GM21825 (cell line): ENCODE data around the gene RTL5.

ENCODE experiments used
- ATAC-seq: cut with Tn5 transposase; IDR thresholded peaks from one replicate; pipeline ENCODE4 v1.9.1; 2021; ENCODE audit warnings: mild to moderate bottlenecking, moderate library complexity; ENCODE audit not compliant: unreplicated experiment

The RTL5 gene

DNA sequence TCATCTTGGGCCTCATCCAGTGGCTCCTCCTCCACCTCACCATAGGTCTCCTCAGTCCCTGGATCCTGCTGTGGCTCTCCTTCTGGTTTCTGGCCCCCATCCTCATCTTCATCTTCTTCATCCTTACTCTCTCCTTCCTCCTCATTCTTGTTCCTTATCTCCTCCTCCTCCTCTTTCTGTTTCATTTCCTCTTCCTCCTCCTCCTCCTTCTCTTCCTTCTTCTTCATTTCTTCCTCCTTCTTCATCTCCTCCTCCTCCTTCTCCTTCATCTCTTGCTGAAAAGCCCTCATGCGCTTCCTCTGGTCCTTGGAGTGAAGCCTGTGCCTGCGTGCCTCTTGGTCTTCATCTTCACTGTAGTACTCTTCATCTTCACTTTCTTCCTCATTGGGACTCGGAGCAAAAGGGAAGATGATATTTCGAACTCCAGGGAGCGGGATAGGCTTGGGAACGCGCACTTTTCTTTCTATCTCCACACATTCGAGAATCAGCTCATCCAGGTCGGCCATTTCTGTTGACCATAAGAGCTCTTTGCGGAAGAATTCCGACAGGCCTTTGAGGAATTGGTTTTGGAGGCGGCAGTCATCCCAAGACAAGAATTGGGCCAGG, 1.5 kb downstream of the RTL5 start:
- ATAC-seq: no peak

DNA sequence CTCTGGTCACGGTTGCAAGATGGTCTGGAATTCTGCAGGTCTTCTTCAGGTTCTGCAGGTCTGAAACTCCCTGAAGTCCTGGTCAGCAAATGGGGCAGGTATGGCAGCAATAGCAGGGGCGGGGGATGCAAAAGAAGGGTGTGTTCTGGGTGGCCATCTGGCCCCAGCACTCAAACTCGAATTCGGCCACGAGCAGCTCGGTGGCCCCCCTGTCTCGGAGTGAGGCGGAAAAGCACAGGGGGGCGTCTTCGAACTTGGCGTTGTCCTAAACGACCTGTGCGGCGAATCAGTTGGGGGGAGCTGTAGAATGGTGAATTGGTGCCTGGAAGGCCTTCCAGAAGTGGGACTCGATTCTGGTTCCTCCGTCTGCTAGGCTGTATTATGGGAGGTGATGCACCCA, 2.1 kb downstream of the RTL5 start:
- ATAC-seq: no peak

DNA sequence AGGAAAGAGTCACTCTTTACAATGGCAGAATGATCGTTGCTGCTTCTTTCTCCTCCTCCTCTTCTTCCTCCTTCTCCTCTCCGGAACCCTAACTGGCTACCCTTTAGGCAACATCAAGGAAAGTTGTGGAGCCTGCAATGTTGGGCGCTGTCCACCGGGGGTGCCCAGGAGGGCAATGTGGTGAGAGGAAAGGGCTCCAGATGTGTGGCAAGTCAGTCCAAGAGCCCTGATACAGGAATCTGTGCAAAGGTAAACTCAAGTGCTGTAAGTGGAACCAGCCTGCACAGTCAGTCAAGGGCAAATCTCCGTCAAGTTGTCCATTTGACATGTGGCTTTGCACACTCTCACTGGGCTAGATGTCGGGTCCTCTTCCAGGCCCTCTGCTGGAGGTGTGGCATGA, 2.8 kb downstream of the RTL5 start:
- ATAC-seq: no peak

DNA sequence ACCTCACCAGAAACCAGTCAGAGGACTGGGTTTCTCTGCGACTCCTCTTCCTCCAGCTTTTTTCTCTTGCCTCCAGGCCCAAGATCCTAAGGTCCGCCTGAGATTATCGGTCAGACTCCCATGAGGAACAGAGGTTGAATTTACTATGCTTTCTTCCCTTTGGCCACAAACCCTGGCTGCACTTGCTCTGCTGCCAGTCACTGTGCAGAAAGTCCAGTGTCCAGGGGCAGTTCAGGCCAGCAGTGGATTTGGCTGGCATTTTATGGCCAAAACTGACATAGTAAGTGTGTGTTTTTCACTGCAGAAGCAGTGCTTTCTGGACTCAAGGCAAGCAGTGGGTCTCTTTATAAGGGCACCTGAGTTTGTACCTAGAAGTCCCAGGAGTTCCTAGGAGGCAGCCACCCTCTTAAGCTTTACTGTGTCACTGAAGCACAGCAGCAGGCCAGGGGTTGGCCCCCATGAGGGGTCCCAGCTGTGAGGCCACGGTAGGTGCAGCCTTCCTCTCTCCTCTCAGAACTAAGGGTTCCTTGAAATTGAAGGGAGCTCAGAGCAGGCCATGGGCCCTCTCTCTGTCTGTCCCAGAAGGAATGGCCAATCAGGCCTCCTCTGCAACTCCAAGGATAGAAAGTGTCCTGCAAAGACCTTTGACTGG, 3.4 kb downstream of the RTL5 start:
- ATAC-seq: no peak

DNA sequence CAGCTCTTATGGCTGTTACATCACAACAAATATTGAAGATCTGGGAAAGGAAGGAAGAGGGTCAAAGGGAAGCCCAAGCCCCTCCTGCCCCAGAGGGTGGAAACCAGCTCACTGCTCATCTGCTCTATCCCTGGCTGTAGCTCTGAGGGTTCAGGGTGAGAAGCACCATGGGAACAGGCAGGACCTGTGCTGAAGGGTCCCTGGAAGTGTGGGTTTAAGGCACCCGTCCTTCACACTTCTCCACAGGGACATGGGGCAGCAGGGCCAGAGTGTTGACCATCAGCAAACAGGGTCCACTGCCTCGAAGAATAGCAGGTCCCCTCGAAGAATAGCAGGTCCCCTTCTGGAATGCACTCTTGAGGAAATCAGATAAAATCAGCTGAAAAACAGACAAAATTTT, 4.4 kb downstream of the RTL5 start:
- ATAC-seq: no peak

DNA sequence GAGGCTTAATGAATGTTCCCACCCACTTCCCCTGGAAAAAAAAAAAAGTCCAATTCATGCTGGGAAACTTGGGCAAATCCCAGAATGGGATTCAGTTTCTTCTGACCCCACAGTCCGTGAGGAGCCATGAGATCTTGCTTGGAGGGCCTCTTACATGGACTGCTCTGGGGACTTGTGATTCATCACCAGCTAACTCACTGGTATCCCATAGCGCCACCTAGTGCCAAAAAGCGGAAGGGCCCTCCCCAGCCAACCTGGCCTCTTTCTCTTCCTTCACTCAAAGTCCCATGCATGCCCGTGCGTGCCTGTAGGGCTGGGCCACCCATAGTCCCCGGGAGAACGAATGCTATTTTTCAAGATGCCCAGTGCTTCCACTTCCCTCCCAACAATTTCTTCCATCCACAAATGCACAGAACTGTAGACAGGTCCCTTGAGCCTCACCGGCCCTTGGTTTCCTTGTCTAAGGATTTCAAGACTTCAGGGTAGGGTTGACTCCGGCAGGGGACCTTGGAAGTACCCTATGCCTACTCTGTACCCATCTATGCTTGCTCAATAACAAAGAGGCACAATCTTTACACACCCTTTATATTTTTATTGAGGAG, 5.1 kb downstream of the RTL5 start:
- peak; percentile 70 for ATAC-seq

DNA sequence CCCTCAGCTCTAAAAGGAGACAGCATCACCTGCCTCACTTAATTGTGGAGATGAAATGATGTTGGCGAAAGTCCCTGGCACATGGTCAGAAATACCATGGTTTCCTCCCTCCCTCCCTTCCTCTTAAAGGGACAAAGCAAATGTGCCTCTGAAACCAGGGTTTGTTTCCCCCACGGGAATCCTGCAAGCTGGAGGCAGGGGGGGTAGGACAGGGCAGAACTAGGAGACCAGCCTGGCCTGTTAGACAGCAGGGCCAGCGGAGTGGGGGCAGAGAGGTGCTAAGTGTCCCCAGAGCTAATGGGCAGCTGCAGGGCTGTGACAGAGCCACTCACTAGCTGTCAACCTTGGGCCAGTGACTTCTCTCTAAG, 5.7 kb downstream of the RTL5 start:
- ATAC-seq: no peak

DNA sequence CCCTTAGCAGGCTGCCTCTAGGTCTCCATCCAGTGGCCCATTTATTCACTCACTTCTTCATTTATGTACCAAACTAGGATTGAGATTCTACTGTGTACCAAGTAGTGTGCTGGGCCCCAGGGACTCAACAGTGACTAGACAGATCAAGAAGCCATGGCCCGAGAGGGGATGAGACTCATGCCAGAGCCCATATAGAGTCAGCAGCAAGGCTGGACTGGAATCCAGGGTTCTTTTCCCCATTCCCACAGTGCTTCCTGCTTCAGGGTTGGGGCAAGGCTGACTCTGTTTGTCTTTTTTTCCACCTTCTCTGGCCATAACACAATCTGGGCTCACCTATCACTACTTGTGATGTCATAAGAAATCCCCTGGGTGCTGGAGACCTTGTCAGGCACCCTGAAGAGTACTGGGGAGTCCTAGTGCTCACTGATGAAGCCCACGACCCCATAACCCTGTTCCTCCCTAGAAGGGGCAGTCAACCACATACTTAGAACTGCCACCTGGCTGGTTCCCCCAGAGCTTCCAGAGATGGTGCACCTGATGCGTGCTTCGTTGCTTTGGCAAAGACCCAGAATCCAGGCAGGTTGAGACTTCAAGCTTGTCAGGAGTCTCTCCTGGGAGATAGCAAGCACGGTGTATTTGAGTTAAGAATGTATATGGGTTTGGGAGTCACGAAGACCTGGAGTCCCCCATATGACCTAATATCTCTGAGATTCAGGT, 6.2 kb downstream of the RTL5 start:
- no peak for ATAC-seq

DNA sequence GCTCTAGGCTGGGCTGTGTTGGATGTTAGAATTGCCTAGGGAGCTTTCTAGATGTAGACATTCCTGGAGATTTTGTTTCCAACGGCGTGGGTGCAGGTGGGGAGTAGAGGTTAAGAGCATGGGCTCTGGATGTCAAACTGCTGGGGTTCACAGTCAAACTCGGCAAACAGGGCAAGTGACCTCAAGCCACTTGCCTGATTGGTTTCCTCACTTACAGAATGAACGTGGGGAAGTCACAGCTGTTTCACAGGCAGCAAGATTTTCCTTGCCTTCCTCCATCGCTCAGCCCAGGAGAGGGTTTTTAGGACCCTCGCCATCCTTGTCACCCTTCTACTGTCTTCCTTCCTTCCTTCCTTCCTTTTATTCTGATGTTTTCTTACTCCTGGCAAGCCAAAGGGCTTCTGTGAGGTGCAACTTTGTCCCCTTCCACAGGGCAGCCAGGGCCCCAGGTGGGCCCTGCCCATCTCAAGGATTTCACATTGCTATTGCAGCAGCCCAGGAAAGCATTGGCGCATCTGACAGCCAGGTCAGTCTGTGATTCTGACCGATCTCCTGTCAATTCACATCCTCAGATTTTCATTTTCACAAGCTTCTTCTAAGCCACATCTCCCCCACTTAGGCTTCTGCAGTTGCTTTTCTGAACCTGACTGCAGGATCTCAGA, 7.0 kb downstream of the RTL5 start:
- no peak for ATAC-seq

DNA sequence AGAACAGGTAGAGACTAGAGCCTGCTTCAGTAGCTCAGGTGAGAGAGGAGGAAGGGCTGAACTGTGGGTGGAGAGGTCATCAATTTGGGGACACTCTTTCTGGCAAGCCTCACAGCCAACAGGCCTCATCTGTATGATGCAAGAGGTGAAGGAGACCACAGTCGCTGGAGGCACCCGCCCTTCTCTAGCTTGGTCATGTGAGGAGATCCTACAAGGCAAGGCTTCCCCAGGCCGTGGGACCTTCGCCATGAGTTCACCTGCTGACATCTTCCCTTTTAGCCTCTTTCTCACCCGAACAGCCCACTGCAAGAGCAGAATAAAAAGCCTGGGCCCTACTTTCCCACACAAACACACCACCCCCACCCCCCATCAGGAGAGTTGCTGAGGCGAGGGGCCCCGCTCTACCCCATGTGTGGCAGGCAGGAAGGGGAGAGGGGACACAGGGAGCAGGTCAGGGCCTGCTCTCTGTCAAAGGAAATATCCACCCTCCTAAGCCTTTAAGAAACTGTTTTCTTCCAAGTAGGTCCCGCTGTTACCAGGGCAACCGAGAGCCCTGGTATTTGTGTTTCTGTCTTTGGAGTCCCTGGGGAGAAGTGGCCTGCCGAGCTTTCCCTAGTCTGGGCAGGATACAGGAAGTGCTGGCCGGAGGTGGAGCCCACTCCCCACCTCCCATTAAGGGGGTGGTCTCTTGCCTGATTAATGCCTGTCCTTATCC, 8.1 kb downstream of the RTL5 start:
- no peak for ATAC-seq

DNA sequence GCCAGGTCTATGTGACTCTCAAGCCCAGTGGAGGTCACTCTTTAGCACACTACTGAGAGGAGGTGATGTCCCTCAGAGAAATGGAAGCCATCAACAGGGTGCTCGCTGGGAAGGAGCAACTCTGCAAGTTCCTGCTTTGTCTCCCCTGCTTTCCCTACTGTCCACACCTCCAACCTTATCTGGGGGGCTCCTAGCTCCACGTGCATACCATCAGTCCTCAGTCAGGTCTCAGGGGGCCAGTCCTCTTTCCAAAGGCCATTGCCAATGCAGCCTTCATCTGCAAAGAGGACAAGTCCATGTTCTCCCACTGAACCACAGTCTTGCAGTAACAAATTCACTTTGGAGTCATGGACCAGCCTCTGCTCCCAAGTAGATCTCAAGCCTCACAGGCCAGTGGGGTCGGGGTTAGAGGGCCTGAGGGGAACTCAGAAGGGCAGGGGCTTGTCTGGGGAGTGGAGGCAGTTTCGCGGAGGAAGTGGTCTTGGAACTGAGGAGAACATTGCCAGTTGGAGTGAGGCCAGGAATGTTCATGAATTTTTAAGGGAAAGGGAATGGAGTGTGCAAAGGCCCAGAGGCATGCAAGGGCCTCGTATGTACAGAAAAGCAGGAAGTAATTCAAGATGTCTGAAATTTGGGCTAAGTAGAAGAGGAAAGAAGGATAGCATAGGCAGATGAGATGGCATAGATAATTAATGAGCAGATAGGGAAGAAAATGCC, 8.9 kb downstream of the RTL5 start:
- ATAC-seq: no peak

DNA sequence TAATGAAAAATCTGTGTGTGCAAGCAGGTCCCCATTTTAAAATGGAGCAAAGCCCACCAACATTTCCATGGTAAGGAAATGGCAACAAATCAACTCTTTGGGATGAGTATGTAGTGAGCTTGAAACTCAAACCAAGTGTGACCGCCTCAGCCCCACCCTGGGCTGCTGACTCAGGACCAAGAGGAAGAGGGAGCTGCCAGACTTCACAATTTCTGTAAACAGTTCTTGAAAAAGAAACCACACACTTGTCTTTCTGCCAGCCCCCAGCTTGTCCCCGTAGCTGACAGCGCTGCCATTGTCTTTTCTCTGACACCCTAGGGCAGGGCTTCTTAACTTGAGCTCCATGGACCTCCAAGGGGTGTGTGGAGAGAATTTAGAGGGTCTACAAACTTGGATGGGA, 10.3 kb downstream of the RTL5 start:
- no peak for ATAC-seq

DNA sequence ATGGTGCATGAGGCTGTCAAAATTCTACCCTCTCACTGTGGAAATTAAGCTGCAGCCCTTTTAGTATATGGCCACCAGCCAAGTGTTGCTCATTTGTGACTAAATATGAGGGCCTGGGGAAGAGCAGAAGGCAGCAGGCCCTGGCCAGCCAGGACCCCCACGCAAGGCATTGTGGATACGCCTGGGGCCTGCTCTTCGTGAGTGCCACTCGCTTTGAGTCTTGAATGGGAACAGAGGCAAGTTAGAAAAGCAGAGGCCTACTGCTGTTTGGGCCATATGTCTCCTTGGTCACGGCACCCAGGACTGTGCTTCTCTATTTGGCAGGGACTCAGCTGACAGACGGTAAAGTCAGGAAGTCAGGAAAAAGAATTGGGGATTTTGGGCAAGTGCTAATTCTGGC, 10.9 kb downstream of the RTL5 start:
- ATAC-seq: no peak

DNA sequence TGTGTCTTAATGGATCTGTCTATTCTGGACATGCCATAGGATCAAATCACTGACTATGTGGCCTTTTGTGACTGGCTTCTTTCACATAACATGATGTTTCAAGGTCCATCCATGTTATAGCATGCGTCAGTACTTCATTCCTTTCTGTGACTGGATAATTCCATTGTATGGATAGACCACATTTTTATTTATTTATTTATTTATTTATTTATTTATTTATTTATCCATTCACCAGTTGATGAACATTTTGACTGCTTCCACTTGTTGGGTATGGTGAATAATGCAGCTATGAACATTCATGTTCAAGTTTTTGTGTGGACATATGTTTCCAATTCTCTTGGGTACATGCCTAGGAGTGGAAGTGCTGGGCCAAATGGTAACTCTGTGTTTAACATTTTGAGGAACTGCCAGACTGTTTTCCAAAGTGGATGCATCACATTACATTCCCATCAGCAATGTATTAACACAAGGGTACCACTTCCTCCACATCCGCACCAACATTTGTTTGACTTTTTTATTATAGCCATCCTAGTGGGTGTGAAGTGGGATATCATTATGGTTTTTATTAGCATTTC, 14.0 kb downstream of the RTL5 start:
- ATAC-seq: no peak

DNA sequence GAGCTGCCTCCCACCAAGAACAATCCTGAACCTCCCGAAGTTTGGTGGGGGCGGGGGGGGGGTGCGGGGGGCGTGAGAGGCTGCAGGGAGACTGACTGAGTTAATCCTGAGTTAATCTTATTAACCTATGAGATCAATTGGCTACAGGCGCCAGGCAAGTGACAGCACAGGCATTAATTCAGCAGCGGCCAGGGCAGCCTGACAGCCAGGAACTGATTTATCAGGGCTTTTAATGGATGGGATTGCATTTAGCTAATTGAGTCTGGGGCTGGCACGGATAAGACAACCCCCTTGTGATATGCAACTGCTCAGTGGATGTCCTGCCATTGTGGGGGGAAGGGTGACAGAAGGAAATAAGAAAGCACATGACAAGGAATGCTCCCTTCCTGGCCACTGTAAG, 16.3 kb downstream of the RTL5 start:
- ATAC-seq: no peak

DNA sequence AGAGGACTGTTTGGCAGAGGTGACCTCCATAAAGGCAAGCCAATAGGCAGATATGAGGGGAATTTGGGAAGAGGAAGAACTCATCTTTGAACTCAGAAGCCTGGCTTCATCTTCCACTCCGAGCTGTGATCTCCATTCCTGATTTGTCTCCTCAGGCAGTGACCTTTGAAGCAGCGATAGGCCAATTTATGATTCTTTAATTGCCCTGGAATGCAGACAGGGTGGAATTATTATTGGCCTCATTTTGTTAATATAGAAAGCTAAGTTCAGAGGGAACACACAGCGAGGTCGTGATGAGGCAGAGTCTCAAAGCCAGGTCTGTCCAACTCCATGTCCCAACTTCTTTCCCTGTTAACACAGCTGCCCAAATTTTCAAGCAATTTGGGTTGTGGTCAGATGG, 16.9 kb downstream of the RTL5 start:
- no peak for ATAC-seq

DNA sequence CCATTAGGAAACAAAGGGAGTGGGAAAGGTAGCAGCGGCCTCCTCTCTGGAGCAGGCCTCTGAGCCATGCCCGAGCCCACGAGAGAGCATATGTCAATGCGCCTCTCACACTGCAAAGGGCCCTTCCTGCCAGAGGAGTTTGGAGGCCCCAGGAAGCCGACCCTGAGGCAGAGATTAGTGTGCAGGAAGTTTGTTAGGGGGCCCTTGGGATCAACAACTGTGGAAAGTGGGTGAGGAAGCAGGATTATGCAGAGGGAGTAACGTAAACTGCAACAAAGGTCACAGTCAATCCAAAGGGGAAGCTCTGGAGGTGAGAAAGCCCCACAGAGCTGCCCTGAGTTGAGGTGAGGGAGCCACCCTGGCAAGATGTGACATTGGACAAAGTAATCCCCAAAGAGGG, 17.4 kb downstream of the RTL5 start:
- ATAC-seq: no peak

DNA sequence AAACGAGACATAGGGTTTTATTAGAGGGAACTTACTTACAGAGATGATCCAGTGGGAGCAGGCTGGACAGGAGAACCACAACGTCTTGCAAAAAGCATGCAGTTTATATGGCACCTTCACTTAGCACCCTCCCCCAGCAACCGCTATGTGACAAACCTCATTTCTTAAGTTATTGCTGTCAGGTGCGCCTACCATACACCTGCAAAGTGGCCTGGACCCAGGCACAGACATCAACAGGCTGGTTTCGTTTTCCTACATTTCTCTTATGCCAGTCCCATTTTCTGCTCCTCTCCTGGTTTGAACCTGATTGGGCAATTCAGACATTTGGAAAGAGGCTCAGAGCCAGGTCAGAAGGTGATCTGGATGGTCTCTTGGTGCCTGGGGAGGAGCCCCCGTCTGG, 18.3 kb downstream of the RTL5 start:
- ATAC-seq: no peak

DNA sequence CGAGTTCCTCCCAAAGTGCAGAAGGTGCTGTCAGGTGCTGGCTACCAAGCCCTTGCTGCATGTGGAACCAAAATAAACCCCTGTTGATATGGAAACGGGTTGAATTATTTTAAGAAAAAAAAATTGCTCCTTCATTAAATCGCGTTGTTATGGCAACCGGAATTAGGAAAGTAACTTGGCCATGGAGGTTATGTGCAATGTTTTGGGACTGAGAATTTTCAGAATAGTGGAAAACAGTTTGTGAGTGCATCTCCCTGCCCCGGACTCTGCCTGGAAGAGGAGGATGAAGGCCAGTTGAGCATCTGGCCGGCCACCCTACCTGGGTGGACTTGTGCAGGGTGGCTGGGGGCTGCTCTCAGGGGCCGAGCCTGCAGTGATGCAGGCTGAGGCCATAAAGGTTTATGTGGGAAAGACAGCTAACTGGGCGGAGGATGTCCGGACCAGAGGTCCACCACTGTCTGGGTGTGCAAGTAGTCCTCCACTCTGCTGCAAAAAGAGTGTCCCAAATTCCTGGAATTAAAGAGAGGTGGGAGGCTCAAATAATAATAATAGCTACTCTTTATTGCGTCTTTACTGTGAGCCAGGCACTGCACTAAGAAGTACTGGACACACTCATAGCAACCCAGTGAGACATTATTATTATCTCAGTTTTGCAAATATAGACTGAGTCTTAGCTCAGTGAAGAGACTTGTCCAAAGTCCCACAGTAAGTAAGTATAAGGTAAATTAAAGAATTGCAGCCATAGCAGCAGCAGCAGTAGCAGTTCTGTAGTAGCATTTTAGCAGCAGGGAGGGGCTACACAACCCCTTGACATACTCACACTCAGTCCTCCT, 20.6 kb downstream of the RTL5 start:
- no peak for ATAC-seq
